CD1c-positive myeloid dendritic cell (primary cell): ENCODE results near the gene SLC25A48.
A peak's percentile ranks its signal among the peaks of the same experiment; 100 is the strongest.

ENCODE experiments used
- DNase-seq: peaks from one replicate; pipeline ENCODE4 v3.0.0-alpha.2; 2016; ENCODE audit errors: extremely low spot score

Gene SLC25A48

DNA sequence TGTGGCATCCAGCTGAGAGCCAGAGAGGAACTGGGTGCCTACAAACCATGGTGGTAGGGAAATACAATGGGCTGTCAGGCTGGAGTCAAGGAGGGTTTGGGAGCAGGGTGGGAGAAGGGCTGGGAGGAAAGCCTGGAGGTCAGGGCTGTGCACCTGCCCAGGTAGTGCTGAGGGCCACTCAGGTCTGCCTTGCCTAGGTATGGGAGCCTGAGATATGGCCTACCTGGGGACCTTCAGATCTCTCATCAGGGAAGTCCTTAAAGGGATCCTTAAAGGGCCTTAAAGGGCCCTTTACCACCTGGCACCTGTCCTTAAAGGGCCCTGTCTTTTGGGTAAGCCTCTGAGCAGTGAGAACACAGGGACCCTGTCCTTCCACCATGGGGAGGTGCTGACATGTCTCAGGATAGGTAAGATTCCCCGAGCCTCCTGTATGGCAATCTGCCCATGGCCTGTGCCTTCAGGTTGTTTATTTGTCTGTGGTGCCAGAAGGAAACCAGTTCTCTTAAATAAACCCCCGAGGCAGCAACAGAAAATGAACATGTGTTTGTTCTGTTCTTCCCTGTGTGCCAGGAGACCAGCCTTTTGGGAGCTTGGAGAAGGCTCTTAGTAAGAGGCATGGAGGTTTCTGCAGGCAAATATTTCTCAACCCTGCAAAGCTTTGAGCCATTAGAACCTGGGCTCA lies 23.3 kb downstream of the SLC25A48 start:
- DNase-seq: no peak

DNA sequence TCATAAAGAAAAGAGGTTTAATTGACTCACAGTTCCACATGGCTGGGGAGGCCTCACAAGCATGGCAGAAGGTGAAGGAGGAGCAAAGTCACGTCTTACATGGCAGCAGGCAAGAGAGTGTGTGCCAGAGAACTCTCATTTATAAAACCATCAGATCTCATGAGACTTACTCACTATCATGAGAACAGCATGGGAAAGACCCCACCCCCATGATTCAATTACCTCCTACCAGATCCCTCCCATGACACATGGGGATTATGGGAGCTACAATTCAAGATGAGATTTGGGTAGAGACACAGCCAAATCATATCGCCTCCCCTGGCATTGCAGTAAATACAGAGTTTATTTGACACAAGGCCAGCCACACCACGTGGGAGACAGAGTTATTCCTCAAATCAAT lies 24.7 kb downstream of the SLC25A48 start:
- peak; percentile 47 for DNase-seq

DNA sequence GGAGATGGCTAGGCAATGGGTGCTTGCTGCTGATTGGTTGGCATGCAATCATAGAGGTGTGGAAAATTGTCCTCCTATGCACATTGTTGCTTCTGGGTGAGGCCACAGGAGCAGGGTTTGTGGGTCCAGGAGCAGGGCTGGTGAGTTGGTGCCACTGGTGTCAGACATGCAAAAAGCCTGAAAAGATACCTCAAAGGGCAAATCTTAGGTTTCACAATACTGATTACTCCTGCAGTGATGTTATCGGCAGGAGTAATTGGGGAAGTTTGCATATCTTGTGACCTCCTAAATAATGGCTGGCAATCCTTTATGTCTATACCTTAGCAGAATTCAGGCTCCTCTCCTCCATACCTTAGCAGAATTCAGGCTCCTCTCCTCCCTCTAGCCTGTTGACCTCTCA lies 25.2 kb downstream of the SLC25A48 start:
- peak; percentile 64 for DNase-seq

DNA sequence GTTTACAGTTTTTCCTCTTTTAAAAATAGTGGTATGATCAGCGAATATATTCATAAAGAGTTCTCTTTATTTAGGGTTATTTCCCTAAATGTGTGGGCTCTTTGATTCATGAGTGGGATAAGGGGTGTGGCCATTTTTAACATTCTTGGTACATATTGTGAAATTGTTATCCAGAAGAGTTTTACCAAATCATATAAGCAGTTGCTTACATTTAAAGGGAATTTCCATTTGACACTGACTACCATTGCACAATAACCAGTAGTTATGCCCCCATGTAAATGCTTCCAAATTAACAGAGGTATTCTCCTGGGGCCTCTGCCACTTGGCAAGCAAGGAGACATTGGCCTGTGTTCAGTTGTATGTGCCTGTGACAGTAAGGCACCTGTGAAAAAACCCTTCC lies 27.2 kb downstream of the SLC25A48 start:
- peak; percentile 87 for DNase-seq

DNA sequence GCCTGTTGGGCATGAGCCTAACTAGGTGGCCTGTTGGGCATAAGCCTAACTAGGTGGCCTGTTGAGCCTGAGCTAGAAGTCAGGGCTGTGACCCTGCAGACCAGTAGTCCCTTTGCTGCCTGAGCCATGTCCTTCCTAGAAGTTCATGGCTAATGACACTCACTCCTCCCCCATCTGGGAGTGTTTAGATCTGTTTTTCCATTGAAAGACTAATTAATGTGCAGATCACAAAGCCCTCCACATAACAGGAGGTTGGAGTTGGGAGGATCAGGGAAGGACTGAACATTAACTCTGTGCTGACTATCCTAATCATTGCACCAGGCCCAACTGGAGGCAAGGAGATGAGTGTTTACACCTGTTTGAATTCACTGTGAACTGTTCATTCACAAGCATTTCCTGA lies 27.6 kb downstream of the SLC25A48 start:
- no peak for DNase-seq

DNA sequence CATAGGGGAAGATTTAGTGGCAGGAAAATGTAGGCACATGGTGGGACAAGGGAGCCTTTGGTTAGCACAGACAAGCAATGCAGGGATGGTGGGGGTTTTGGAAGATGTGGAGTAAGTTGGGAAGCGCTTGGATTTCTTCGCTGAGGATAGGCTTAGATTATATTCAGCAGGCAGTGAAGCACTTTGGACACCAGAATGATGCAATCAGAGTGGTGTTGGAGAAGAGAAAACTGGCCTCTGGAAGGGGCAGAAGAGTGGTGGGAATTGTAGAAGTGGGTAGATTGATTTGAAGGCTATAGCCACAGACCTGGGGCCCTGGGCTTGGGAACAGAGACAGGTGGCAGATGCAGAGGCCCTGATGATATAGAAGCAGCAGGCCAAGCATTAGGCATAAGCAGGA lies 28.3 kb downstream of the SLC25A48 start:
- no peak for DNase-seq

DNA sequence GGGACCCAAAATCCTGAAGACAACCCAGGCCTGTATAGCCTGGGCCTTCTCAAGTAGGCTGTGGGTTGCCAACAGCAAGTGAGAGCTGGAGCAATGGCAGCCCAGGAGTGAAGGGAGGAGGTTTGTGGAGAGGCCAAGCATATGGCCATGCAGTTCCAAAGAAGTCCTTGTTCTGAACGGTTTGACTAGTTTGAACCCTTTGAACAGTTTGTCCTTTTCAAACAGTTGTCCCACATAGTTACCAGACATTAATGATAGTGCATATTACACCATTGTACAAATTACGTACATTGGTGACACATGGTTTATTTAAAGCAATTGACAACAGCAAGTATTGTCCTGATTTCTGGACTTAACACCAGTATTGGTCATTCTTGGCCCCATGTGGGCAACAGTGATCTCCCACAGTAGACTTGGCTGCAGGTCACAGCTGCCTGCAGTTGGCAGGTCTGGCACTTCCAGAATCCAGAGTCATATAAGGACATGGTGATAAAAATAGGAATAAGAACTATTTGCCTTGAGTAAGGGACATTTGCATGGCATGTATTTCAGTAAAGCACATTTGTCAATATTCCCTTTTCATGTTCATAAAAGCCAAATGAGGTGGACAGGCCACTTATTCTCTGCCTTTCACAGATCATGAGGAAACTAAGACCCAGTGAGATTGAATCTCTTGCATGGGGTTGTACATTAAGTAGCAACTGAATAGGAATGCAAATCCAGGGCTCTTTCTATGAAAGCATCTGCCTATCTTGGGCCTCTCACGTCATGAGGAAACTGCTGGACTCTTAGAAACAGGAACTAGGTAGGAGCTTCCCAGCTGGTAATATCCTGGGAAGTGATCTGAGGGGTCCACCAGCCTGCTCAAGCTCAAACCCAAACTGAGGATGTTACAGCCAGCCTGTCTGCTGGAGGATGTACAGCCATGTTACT lies 30.3 kb downstream of the SLC25A48 start:
- peak; percentile 70 for DNase-seq

DNA sequence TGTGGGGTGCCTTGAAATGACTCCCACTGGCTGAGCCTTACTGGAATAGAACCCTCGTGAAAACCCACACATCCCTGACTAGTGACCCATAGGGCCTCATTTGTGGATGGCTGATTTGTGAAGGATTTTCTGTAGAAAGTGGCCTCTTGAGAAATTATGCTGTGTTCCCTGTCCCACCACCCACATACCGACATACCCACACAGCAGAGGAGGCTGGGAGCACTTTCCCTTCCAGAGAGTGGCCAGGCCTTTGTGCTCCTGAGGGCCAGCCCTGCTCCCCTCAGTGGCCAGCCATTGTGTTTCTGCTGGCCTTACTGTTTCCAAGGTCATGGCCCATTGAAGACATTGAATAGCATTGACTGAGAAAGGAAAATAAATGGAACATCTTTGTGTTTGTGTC lies 31.6 kb downstream of the SLC25A48 start:
- DNase-seq: peak; percentile 38

DNA sequence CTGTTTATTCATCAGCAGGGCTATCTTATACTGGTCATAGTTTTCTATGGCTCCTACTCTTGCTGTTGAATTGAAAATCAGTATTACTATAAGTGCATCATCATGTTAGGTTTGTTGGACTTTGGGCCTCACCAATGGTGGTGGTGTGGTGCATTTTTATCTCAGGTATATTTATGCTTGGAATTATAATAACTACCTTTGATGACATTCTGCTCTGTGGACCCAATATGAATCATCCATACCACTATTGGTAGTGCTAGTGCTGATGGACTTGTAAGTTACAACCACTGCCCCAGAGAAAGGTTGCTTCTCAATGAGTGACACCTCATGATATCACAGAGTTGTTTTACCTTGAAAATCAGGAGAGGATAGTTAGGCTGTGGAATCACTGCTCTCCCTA lies 33.1 kb downstream of the SLC25A48 start:
- DNase-seq: no peak

DNA sequence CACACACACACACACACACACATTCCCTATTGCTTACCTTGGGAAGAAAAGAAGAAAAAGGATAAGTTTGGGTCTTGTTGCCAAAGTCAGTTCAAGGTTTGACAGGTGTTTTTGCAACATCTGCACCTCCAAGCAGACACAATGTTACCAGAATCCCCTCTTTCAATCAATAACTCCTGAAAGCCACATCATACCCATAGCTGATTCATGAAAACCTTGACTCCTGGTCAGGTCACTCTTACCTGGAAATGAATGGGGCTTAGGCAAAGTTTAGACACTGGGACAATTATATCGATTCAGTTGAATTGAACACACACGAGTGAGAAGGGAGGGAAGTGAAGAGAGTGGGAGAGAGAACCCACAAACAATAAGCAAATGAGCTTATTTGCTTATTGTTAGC lies 34.2 kb downstream of the SLC25A48 start:
- DNase-seq: no peak

DNA sequence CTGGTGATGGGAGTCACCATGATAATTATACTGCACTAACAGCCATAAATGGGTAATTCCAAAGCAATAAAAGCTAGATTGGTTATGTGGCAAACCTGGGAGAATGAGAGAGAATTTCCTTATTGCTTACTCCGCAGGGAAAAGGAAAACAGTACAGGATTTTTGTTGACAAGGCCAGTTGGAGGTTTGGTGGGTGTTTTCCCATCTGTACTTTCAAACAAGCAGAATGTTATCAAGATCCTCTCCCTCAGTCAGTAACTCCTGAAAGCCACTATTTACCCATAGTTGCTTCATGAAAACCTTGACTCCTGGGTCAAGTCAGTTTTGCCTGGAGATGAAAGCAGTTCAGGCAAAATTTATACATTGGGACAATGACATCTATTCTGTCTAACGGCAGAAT lies 34.8 kb downstream of the SLC25A48 start:
- DNase-seq: no peak

DNA sequence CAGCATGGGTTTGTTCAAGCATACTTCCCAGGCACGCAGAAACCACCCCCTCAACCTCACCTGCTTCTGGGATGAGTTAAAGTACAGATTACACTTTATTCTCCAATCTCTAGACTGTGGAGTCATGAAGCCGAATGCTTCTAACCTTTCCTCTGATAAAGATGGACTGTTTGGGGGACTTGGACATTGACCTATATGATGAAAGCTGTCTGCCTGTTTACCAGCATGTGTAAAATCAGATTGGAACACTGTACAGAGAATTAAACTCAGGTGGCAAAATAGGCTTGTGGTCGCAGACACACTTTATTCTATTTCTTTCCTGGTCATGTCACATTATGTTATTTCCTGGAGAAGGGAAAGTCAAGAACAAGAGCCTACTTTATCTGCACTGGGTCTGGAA lies 35.5 kb downstream of the SLC25A48 start:
- DNase-seq: no peak

DNA sequence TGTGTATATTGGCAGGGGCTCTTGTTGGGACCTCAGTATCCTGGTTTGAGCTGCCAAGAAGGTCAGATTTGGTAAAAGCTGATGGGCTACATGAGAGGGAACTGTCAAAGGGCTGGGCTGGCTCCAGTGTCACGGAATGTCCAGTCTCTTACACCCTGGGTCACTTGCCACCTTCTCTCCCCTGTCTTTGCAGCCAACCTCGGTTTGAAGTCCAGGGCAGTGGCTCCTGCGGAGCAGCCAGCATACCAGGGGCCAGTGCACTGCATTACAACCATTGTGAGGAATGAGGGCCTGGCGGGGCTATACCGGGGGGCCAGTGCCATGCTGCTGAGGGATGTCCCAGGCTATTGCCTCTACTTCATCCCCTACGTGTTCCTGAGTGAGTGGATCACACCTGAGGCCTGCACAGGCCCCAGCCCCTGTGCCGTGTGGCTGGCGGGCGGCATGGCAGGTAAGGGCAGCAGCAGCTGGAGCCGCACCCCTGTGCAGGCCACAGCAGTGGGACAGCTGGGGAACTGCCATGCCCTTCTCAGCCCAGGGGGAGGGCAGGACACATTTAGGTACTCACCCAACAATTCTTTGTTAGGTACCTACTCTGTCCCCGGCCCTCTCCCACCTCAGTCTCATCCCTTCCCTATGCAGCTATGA lies 36.9 kb downstream of the SLC25A48 start:
- DNase-seq: no peak

DNA sequence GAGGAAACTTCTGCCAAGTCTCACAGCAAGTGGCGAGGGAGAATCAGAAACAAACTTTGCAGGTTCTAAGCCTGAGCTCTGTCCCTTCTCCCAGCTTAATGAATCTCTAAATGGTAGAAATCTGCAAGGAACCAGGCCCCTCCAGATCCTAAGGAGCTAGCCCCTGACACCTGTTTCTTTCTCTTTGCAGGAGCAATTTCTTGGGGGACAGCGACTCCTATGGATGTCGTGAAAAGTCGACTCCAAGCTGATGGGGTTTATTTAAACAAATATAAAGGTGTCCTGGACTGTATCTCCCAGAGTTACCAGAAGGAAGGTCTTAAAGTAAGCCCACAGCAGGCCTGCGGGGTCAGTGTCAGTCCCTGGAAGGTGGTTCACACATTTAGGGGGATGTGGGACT lies 39.4 kb downstream of the SLC25A48 start:
- DNase-seq: no peak

DNA sequence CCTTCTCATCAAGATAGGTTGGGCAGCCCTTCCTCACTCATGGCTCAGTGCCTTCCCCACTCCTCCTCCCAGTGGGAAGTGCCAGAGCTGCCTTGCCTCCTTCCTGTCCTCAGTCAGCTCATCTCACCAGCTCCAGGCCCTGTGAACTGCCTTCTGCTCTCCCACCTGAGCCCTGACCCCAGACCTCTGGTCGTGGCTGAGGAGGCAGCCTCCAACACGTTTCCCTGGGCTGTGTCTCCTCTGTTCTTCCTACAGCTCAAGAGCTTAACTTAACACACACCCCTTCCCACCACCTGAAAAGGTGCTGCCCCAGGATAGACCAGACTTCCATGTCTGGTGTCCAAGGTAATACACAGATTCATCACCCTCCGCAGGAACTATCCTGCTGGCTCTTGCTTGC lies 40.0 kb downstream of the SLC25A48 start:
- no peak for DNase-seq

DNA sequence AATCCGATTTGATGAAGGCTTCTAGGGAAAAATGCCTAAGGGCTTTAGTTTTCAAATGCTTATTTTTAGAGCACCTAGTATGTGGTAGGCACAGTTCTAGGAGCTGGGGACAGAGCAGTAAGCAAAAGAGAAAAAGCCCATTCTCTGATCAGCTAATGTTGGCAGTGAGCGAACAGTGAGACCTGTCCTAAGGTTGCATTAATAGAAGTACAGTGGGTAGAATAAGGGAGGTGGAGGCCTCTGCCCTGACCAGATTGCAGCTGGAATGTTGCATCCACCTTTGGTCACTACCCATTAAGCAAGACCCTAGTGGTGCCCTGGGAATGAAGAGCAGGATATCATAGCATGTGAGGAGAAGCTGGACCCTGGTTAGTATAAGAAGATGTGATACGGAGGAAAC lies 41.1 kb downstream of the SLC25A48 start:
- no peak for DNase-seq

DNA sequence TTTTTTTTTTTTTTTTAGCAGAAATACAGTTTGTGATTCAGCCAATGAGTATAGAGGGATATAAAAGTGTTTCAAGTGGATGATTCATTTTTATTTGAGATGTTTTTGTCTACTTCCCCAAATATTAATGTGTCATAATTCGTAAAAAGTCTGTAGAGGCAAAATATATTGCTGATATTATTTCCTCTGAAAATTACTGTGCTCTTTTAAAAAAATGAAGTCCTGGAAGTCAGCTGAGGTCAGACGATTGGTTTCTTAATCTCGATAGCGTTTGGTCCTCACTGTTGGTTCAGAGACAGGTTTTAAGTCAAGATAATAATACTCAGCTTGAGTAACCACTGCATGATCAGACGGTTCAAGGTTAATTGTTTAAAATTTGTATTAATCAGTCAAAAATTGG lies 41.7 kb downstream of the SLC25A48 start:
- DNase-seq: peak; percentile 83

DNA sequence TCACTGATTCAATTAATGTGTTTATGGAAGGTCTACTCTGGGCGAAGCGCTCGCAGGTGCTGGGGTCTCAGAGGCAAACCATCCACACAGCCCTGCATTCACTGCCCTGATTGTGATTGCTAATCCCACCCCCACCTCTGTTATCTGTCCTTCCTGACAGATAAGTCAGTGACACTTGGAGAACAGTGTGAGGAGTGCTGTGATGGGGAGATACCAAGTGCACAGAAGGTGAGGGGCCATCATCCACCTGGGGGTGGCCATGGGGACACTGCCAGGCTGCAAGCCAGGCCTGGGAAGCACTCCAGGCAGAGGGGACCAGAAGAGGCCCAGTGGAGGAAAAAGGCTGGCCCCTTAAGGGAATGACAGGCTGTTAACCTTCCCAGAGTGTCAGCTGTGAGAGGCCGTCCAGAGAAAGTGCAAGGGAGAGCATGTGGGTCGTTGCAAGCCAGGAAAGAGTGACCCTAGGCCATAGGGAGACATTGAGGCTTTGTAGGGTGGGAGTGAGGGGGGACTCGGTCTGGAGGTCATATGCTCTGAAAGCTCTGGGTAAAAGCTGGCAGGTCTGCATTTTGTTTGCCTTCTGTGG lies 43.2 kb downstream of the SLC25A48 start:
- DNase-seq: no peak

DNA sequence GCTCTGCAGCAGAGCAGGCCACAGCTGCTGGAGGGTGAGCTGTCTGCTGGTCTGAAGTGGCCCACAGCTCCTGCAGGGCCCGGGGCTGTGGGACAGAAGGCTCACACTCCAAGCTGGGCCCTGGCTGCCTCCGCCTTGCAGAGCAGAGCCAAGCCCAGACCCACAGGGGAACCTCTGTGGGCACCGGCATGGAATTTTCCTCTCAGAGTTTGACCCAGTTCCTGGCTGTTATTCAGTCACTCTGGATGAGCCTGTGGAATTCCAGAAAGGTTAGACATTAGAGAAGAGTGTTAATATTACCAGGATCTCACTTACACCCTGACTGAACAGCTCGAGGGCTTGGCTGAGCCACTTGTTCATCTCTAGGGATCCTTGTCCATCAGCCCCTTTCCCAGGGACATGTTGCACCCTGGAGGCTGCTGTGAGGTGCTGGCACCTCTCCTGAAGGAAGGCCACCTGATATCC lies 43.7 kb downstream of the SLC25A48 start:
- no peak for DNase-seq

DNA sequence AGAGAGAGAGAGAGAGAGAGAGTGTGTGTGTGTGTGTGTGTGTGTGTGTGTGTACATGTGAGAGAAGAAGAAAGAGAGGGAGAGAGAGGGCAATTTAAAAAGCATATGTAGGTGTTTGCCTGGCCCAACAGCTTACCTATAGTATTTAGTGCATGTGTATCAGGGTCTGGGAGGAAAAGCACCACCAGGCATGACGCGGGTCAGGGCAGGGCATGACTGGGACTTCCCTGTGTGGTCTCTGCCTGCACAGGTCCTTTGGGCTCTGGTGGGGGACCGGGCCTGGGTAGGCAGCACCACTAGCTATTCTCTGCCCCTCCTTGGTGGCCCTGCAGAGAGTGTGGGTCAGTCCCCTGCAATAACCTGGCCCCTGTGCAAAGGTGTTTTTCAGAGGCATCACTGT lies 45.1 kb downstream of the SLC25A48 start:
- no peak for DNase-seq

DNA sequence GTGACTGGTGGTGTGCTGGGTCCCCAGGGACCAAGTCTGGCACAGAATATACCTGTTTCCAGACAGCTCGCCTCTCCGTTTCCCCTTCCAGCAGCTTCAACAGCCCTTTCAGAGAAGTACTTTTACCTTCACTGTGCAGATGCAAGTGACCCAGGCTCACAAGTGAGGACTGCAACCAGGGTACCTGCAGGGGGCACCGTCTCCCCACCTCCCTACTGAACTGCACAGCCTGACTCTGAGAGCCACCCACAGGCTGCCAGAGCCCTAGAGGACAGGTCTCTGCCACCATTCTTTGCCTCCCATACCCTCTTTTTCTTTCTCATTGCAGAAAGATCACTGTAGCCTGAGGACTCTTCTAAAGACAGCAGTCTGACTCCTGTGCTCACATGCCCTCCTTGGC lies 45.8 kb downstream of the SLC25A48 start:
- DNase-seq: no peak

DNA sequence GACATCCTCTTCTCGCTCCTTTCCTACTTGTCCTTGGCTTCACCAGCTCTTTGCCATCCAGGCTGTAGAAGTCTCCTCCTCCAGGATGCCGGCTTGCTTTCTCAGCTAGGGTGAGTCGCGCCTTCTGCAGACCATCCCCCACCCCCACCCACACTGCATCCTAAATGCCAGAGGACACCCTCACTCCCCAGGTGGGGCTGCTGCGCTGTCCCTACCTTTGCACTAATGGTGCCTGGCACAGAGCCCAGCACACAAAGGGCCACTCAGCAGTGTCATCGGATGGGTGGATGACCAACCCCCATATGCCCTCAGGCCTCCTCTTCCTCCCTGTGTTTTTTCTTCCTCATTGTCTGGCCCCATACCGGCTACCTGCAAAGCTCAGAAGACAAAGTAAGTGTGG lies 46.3 kb downstream of the SLC25A48 start:
- no peak for DNase-seq
